HG02884 (cell line): ENCODE results near the gene VPS16.

Experiments used
- ATAC-seq: cut with Tn5 transposase; IDR thresholded peaks from one replicate; pipeline ENCODE4 v1.9.1; 2021; ENCODE audit warnings: mild to moderate bottlenecking, moderate library complexity; ENCODE audit not compliant: unreplicated experiment

Gene VPS16

GRCh38 chr20:2833761-2834160, 6.8 kb upstream of the VPS16 start:
- no peak for ATAC-seq

DNA sequence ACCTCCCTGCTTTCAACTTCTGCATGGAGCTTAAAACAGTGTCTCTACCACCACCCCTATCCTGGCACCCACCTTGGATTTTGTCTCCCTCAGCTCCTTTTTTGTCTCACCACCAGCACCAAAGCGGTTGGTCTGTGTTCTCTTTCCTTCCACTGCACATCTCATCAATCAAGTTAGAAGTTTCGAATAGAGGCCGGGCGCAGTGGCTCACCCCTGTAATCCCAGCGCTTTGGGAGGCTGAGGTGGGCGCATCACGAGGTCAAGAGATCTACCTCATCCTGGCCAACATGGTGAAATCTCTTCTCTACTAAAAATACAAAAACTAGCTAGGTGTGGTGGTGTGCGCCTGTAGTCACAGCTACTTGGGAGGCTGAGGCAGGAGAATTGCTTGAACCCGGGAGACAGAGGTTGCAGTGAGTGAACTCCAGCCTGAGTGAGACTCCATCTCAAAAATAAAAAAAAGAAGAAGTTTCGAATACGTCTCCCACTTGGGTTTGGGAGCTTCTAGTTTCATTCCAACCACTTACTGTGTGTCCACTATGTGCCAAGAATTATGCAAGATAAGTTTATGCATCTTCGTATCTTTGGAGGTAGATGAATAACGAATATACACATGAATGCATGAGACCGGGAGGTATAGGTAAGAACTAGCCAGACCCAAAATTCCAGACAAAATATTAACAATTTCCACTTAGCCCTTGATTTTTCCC, 6.0 kb upstream of the VPS16 start:
- ATAC-seq, result no peak

- no peak for ATAC-seq
These were observed 5.2 kb upstream of the VPS16 start for GRCh38 chr20:2835331-2835796.

- ATAC-seq, result no peak
These were observed 4.5 kb upstream of the VPS16 start for GRCh38 chr20:2836035-2836434.

GRCh38 chr20:2837221-2837960, 3.2 kb upstream of the VPS16 start:
- ATAC-seq, result no peak

- ATAC-seq, result no peak
These were observed 2.3 kb upstream of the VPS16 start for GRCh38 chr20:2838170-2838797.

DNA sequence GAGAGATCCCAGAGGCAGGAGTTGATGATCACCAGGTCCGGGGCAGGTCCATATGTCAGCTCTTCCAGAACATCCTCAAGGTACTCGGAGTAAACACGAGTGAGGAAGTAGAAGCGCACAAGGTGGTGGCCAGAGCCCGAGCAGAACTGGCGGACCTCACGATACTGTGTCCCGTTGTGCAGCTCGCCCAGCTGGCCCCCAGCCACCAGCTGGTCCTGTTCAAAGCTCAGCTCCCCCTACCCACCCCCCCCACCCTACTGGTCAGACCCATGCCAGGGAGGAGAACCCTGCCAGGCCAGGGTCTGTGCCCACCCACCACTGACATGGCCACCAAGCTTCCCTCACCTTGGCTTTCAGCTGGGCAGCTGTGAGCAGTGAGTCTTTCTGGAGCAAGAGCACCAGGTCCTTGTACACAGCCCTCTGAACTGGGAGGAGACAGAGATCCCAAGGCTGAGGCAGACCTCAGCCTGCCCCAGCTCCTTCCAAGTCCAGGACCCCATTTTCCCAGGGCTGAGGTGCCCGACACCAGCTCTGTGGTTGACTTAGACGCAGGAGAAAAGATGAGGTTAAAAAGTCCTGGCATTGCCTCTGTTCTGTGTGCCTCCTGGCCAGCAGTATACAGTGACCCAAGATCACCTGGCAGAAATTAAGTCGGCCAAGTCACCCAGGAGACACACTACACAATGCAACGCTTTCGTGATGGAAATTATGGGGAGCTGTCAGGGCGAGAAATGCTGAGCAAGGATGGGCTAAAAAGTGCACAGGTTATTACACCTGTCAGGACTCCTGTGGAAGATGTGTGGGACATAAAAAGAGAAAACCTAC, 1.5 kb upstream of the VPS16 start:
- no peak for ATAC-seq

GRCh38 chr20:2839732-2840137, 810 bp upstream of the VPS16 start:
- ATAC-seq, result no peak

DNA sequence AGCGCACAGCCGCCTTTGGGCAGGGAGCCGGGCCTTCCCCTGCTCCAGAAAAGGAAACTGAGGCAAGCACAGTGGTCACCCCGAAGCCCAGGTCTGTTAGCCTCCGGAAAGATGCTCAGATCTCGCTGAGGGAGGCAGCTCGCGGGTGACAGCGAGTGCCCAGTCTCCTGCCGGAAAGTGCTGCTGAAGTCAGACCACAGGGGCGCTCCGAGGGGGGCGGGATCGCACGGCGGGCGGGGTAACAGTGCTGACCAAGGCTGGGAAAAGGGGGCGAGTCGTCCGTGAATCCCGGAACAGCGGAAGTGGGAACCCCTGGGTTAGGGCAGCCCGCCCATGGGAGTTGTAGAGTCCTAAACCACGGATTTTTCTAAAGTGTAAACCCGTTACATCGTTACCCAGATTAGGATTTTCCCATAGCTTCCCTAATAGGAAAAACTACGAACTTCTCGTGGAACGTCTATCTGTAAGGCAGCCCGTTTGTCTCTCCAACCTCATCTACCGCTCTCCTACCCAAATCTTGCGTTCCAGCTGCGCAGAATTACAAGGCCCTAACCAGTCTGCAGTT, 504 bp downstream of the VPS16 start:
- ATAC-seq, result peak; percentile 27

DNA sequence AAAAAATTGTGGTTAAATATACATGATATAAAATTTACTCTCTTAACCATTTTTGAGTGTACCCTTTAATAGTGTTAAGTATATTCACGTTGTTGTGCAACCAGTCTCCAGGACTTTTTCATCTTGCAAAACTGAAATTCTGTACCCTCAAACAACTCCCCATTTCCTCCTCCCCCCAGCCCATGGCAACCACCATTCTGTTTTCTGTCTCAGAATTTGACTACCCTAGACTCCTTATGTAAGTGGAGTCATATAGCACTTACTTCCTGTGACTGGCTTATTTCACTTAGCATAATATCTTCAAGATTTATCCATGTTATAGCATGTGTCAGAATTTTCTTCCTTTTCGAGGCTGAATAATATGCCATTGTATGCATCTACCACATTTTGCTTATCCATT, 5.1 kb downstream of the VPS16 start:
- ATAC-seq, result no peak

- no peak for ATAC-seq
These were observed 6.2 kb downstream of the VPS16 start for GRCh38 chr20:2846698-2847097.

GRCh38 chr20:2847802-2848201, 7.3 kb downstream of the VPS16 start:
- no peak for ATAC-seq

- no peak for ATAC-seq
These were observed 9.0 kb downstream of the VPS16 start for GRCh38 chr20:2849529-2849928.

GRCh38 chr20:2851086-2851485, 10.5 kb downstream of the VPS16 start:
- ATAC-seq, result no peak

DNA sequence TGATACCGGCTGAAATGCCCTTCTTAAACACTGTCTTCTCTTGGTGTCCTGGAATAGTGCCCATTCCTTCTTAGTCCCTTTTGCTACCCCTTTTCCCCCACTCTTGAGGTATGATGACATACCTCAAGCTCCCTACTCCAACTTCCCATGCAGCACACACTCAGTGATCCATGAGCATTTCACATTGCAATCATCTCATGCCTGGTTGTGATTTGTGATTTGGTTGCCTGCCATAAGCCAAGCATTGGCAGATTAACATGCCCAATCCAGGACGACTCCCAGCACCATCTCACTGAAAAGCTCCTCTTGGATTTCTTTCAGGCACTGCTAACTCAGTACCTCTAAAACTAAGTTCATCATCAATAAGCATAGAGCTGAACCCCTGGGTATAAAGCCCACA, 18.0 kb downstream of the VPS16 start:
- no peak for ATAC-seq

DNA sequence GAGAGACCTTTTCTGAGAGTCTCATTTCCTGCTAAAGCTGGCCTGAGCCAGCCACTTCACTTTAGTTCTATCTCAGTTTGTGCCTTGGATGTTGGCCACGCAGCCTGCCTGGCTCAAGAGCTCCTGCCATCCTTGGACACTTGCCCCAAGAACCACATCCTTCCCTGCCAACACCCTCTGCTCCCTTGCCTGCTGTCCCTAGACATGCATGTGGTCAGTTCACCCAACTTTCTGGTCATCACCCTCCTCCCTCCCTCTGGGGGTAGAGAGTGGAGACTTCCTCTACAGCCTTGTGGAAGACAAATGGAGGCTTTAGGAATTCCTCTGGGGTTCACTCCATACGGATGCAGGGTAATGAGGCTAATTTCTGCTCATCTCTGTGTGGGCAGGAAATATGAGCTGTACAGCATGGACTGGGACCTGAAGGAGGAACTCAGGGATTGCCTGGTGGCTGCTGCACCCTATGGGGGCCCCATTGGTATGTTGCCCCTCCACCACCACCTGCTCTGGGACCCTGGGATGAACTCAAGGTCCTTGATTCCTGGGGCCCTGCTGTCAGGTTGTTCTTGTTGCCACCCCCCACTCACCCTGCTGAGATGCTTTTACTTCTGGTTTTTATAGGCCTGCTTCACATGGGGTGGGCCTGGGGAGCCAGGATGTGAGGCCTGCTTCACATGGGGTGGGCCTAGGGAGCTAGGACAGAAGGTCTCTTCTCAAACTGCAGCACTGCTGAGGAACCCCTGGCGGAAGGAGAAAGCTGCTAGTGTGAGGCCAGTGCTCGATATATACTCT, 19.0 kb downstream of the VPS16 start:
- no peak for ATAC-seq

GRCh38 chr20:2864626-2865025, 24.1 kb downstream of the VPS16 start:
- ATAC-seq, result no peak

DNA sequence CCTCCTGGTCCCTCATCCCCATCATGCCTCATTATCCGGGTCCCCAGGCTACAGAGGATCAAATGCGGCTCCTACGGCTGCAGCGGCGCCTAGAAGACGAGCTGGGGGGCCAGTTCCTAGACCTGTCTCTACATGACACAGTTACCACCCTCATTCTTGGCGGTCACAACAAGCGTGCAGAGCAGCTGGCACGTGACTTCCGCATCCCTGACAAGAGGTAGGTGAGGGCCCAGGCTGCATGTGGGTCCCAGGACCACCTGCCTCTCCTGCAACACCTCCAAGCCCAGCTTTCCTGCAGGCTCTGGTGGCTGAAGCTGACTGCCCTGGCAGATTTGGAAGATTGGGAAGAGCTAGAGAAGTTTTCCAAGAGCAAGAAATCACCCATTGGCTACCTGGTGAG, 24.6 kb downstream of the VPS16 start:
- ATAC-seq, result no peak

DNA sequence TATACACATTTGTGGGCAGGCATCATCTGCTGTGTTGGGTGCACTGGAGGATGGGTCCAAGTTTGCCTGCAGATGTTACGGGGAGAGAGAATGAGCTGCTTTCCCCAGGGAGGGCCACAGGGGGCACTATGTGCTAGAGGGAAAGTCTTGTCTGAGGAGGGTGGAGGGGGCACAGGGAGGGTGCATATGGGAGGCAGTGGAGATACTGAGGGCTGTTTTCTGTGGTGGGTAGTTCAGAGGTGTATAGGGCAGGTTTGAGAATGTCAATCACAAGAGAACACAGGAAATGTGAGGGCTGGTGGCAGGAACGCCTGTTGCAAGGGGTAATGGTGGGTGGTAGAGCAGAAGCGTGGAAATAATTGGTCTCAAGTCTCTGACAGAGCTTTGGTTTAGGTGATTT, 25.1 kb downstream of the VPS16 start:
- no peak for ATAC-seq

- ATAC-seq, result no peak
These were observed 25.7 kb downstream of the VPS16 start for GRCh38 chr20:2866236-2866635.
